ENCODE results near the gene RANBP1.

Gene RANBP1

GRCh38 chr22:20126284-20127029 is 10.6 kb downstream of the RANBP1 start:
- no peak overlapping the region for H3K27ac ChIP-seq (ENCODE audit: low read depth in 2 of 2, low read length in 2 of 2)
- H3K27me3 ChIP-seq (ENCODE audit: control insufficient read depth in 2 of 2, insufficient read depth in 2 of 2, low read length in 2 of 2): no peaks in the 10 kb centered on the region
- no peak overlapping the region for H3K4me3 ChIP-seq (ENCODE audit: low read length in 2 of 2)
- H3K36me3 ChIP-seq (ENCODE audit: control insufficient read depth in 2 of 2, insufficient read depth in 2 of 2, low read length in 2 of 2): peaks cover 24 to 28% of the 10 kb centered on the region in 2 donors
- peaks cover 0 to 5% of the 10 kb centered on the region in 2 donors for H3K4me1 ChIP-seq (ENCODE audit: control insufficient read depth in 2 of 2, insufficient read depth in 2 of 2, low read length in 2 of 2)
- no peak overlapping the region for H3K9ac ChIP-seq (ENCODE audit: low read depth in 1 of 2, low read length in 2 of 2)
- H3K9me3 ChIP-seq (ENCODE audit: control insufficient read depth in 2 of 2, low read length in 2 of 2): no peaks in the 10 kb centered on the region

GRCh38 chr22:20127318-20127868 is 11.5 kb downstream of the RANBP1 start:
- Histone ChIP-seq H3K9me3 (ENCODE audit: control insufficient read depth in 2 of 2, low read length in 2 of 2) (no peaks in the 10 kb centered on the region), H3K4me3 (ENCODE audit: low read length in 2 of 2) (no peak overlapping the region), H3K9ac (ENCODE audit: low read depth in 1 of 2, low read length in 2 of 2) (no peak overlapping the region), H3K27ac (ENCODE audit: low read depth in 2 of 2, low read length in 2 of 2) (no peak overlapping the region), H3K27me3 (ENCODE audit: control insufficient read depth in 2 of 2, insufficient read depth in 2 of 2, low read length in 2 of 2) (no peaks in the 10 kb centered on the region), H3K36me3 (ENCODE audit: control insufficient read depth in 2 of 2, insufficient read depth in 2 of 2, low read length in 2 of 2) (peaks cover 24% of the 10 kb centered on the region in 2 donors), H3K4me1 (ENCODE audit: control insufficient read depth in 2 of 2, insufficient read depth in 2 of 2, low read length in 2 of 2) (peaks cover 4 to 8% of the 10 kb centered on the region in 2 donors)

DNA sequence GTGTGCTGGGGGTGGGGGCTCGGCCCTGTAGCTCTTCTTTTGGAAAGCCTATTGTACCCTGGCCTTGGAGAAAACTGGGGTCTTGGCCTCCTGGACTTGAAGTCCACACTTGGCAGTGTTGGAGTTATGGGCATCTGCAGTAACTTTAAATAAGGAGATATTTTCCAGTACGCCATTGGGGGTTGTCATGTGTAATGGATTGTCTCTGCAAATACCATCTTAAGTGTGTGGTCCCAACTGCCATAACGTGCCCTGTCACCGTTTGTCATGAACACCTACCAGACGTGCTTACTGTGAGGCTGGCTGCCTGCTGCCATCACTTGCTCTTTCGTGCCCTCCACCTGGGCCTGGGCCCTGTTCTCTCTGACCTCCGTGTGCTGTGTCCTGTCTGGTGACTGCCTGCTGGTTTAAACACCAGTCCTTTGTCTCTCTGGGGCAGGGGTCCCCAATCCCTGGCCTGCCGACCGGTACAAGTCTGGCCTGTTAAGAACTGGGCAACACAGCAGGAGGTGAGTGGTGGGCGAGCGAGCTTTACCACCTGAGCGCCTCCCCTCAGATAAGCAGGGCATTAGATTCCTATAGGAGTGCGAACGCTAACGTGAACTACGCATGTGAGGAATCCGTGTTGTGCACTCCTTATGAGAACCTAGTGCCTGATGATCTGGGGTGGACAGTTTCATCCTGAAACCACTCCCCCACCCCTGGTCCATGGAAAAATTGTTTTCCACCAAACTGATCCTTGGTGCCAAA is 12.1 kb downstream of the RANBP1 start:
- H3K27me3 ChIP-seq (ENCODE audit: control insufficient read depth in 2 of 2, insufficient read depth in 2 of 2, low read length in 2 of 2): no peaks in the 10 kb centered on the region
- no peak overlapping the region for H3K4me3 ChIP-seq (ENCODE audit: low read length in 2 of 2)
- no peak overlapping the region for H3K9ac ChIP-seq (ENCODE audit: low read depth in 1 of 2, low read length in 2 of 2)
- H3K4me1 ChIP-seq (ENCODE audit: control insufficient read depth in 2 of 2, insufficient read depth in 2 of 2, low read length in 2 of 2): peaks cover 9 to 14% of the 10 kb centered on the region in 2 donors
- H3K27ac ChIP-seq (ENCODE audit: low read depth in 2 of 2, low read length in 2 of 2): no peak overlapping the region
- peaks cover 24% of the 10 kb centered on the region in 2 donors for H3K36me3 ChIP-seq (ENCODE audit: control insufficient read depth in 2 of 2, insufficient read depth in 2 of 2, low read length in 2 of 2)
- H3K9me3 ChIP-seq (ENCODE audit: control insufficient read depth in 2 of 2, low read length in 2 of 2): no peaks in the 10 kb centered on the region

- Histone ChIP-seq H3K4me1 (ENCODE audit: control insufficient read depth in 2 of 2, insufficient read depth in 2 of 2, low read length in 2 of 2) (peaks cover 9 to 15% of the 10 kb centered on the region in 2 donors), H3K36me3 (ENCODE audit: control insufficient read depth in 2 of 2, insufficient read depth in 2 of 2, low read length in 2 of 2) (peaks cover 23% of the 10 kb centered on the region in 2 donors), H3K27me3 (ENCODE audit: control insufficient read depth in 2 of 2, insufficient read depth in 2 of 2, low read length in 2 of 2) (no peaks in the 10 kb centered on the region), H3K9me3 (ENCODE audit: control insufficient read depth in 2 of 2, low read length in 2 of 2) (no peaks in the 10 kb centered on the region), H3K4me3 (ENCODE audit: low read length in 2 of 2) (no peak overlapping the region), H3K9ac (ENCODE audit: low read depth in 1 of 2, low read length in 2 of 2) (no peak overlapping the region), H3K27ac (ENCODE audit: low read depth in 2 of 2, low read length in 2 of 2) (no peak overlapping the region)
Measured at GRCh38 chr22:20128619-20128901, 12.7 kb downstream of the RANBP1 start.

- Histone ChIP-seq H3K27me3 (ENCODE audit: control insufficient read depth in 2 of 2, insufficient read depth in 2 of 2, low read length in 2 of 2) (no peaks in the 10 kb centered on the region), H3K9me3 (ENCODE audit: control insufficient read depth in 2 of 2, low read length in 2 of 2) (no peaks in the 10 kb centered on the region), H3K9ac (ENCODE audit: low read depth in 1 of 2, low read length in 2 of 2) (no peak overlapping the region), H3K36me3 (ENCODE audit: control insufficient read depth in 2 of 2, insufficient read depth in 2 of 2, low read length in 2 of 2) (peaks cover 17 to 18% of the 10 kb centered on the region in 2 donors), H3K4me1 (ENCODE audit: control insufficient read depth in 2 of 2, insufficient read depth in 2 of 2, low read length in 2 of 2) (peaks cover 9 to 15% of the 10 kb centered on the region in 2 donors), H3K27ac (ENCODE audit: low read depth in 2 of 2, low read length in 2 of 2) (no peak overlapping the region), H3K4me3 (ENCODE audit: low read length in 2 of 2) (no peak overlapping the region)
Measured at GRCh38 chr22:20128902-20129746, 13.2 kb downstream of the RANBP1 start.

GRCh38 chr22:20129747-20130014 is 13.8 kb downstream of the RANBP1 start:
- H3K4me1 ChIP-seq (ENCODE audit: control insufficient read depth in 2 of 2, insufficient read depth in 2 of 2, low read length in 2 of 2): peaks cover 9 to 15% of the 10 kb centered on the region in 2 donors

DNA sequence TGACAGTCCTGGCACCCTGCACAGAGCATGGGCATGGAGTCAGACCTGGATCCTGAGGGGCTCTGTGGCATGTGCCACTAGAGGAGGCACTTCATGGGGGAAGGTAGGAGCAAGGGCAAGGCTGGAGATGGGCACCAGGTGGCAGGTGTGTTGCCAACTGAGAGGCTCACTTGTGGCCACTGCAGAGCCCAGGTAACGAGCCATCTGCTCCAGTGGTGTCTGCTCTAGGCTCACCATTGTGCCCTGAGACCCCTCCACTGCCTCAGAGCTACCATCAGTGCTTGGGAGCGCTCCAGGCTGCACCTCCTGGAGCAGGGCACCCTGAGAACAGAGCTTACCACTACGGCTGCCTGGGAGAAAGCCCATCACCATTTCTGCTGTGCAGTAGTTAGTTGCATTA is 14.4 kb downstream of the RANBP1 start:
- H3K27ac ChIP-seq (ENCODE audit: low read depth in 2 of 2, low read length in 2 of 2): no peak overlapping the region

More at GRCh38 chr22:20129747-20130014, 13.8 kb downstream of the RANBP1 start:
- no peak overlapping the region for H3K4me3 ChIP-seq (ENCODE audit: low read length in 2 of 2)
- no peaks in the 10 kb centered on the region for H3K9me3 ChIP-seq (ENCODE audit: control insufficient read depth in 2 of 2, low read length in 2 of 2)
- no peak overlapping the region for H3K9ac ChIP-seq (ENCODE audit: low read depth in 1 of 2, low read length in 2 of 2)
- H3K27me3 ChIP-seq (ENCODE audit: control insufficient read depth in 2 of 2, insufficient read depth in 2 of 2, low read length in 2 of 2): no peaks in the 10 kb centered on the region
- peaks cover 17 to 18% of the 10 kb centered on the region in 2 donors for H3K36me3 ChIP-seq (ENCODE audit: control insufficient read depth in 2 of 2, insufficient read depth in 2 of 2, low read length in 2 of 2)
- no peak overlapping the region for H3K27ac ChIP-seq (ENCODE audit: low read depth in 2 of 2, low read length in 2 of 2)

DNA sequence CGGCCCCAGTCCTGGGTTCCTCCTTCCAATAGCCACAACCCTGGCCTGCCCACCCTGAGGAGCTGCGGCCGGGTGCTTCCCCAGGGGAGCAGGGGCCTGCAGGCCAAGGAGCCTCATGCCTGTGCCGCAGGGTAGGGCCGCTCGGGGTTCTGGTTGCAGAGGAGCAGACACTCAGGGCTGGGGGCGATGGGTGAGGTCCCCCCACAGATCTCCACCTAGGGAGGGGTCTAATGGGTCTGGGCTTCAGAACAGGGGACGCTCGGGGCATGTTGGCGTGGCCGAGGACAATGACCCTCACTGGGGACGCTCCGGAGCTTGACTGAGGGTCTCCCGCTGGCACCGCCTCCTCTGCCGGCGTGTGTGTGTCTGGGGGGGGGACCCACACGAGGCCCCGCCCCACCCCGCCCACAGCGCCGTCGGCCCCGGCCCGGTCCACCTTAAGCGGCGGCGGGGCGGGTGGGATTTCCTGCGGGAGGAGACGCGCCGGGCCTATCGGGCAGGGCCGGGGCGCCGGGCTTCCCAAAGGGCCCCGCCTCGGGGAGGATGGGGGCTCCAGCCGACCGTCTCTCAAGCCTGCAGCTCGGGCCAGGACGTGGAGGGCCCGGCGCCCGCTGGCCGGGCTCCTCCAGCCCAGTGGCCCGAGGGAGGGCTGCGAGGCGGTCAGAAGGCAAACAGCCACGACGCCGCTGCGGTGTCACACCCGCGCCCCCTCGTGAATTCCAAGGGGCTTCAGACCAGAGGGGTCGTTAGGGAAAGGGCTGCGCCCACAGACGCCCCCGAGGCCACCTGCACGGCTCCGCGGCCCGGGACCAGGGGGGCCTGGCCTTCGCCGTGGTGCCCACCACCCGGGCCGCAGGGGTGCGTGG is 15.1 kb downstream of the RANBP1 start:
- no peaks in the 10 kb centered on the region for H3K9me3 ChIP-seq (ENCODE audit: control insufficient read depth in 2 of 2, low read length in 2 of 2)
- H3K4me3 ChIP-seq (ENCODE audit: low read length in 2 of 2): peak overlapping the region; percentile 63 to 79
- H3K27ac ChIP-seq (ENCODE audit: low read depth in 2 of 2, low read length in 2 of 2): peak overlapping the region; percentile 76 to 83
- peaks cover 9 to 15% of the 10 kb centered on the region in 2 donors for H3K4me1 ChIP-seq (ENCODE audit: control insufficient read depth in 2 of 2, insufficient read depth in 2 of 2, low read length in 2 of 2)
- no peaks in the 10 kb centered on the region for H3K27me3 ChIP-seq (ENCODE audit: control insufficient read depth in 2 of 2, insufficient read depth in 2 of 2, low read length in 2 of 2)
- H3K36me3 ChIP-seq (ENCODE audit: control insufficient read depth in 2 of 2, insufficient read depth in 2 of 2, low read length in 2 of 2): peaks cover 9 to 11% of the 10 kb centered on the region in 2 donors
- peak overlapping the region; percentile 72 to 85 for H3K9ac ChIP-seq (ENCODE audit: low read depth in 1 of 2, low read length in 2 of 2)

More for the DNA sequence above, 14.4 kb downstream of the RANBP1 start:
- Histone ChIP-seq H3K4me1 (ENCODE audit: control insufficient read depth in 2 of 2, insufficient read depth in 2 of 2, low read length in 2 of 2) (peaks cover 9 to 15% of the 10 kb centered on the region in 2 donors), H3K9ac (ENCODE audit: low read depth in 1 of 2, low read length in 2 of 2) (no peak overlapping the region), H3K9me3 (ENCODE audit: control insufficient read depth in 2 of 2, low read length in 2 of 2) (no peaks in the 10 kb centered on the region), H3K36me3 (ENCODE audit: control insufficient read depth in 2 of 2, insufficient read depth in 2 of 2, low read length in 2 of 2) (peaks cover 16 to 17% of the 10 kb centered on the region in 2 donors), H3K4me3 (ENCODE audit: low read length in 2 of 2) (no peak overlapping the region), H3K27me3 (ENCODE audit: control insufficient read depth in 2 of 2, insufficient read depth in 2 of 2, low read length in 2 of 2) (no peaks in the 10 kb centered on the region)

DNA sequence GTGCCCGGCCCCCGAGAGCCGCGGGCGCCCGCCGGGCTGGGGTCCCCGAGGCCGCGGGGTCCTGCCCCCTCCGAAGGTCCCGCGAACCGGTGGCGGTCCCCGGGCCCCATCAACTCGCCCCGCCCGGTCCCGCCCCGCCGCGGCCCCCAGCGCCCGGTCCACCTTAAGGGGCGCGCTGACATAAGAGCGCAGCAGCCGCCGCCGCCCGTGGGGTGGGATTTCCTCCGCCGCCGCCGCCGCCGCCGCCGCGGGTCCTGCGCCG is 15.6 kb downstream of the RANBP1 start, which contains the start of gene ZDHHC8:
Gene ZDHHC8, plus strand, starts transcription at position 208 of the 262 bp plus-strand sequence. CDS start 144 bp downstream, outside the sequence.
- Histone ChIP-seq H3K27ac (ENCODE audit: low read depth in 2 of 2, low read length in 2 of 2) (peak within 1 kb of the TSS; percentile 76 to 83), H3K9me3 (ENCODE audit: control insufficient read depth in 2 of 2, low read length in 2 of 2) (no peaks in the 10 kb centered on the region), H3K27me3 (ENCODE audit: control insufficient read depth in 2 of 2, insufficient read depth in 2 of 2, low read length in 2 of 2) (no peaks in the 10 kb centered on the region), H3K9ac (ENCODE audit: low read depth in 1 of 2, low read length in 2 of 2) (peak within 1 kb of the TSS; percentile 72 to 85), H3K36me3 (ENCODE audit: control insufficient read depth in 2 of 2, insufficient read depth in 2 of 2, low read length in 2 of 2) (peaks cover 4 to 7% of the 10 kb centered on the region in 2 donors), H3K4me3 (ENCODE audit: low read length in 2 of 2) (peak within 1 kb of the TSS; percentile 75 to 79), H3K4me1 (ENCODE audit: control insufficient read depth in 2 of 2, insufficient read depth in 2 of 2, low read length in 2 of 2) (peaks cover 15% of the 10 kb centered on the region in 2 donors)
